ENCODE measurements around the gene NOX5. TPM values are rescaled to one million over a fixed set of nuclear protein-coding genes. Genes with fewer than 3 reads are reported as not detected.

NOX5 gene
- total RNA-seq, 1 donor from 2014 or later = not detected

DNA sequence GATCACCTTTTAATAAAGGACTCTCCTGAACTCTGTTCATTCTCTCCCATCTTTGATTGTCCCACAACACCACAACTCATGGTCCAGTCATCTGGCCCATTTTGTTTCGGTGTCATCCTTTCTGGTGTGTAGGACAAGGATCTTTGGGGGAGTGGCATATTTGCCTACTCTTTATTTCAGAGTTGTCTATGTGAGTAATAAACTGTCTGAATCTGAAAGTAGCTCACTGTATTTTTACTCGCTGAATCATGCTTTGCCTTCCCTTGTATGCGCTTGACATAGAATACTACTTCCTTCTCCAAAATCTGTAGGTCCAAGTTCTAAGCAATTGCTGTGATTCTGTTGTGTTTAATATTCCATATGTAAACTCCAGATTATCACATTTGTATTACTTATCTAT lies 29.9 kb upstream of the NOX5 start:
- Mint-ChIP-seq H3K27ac (no peak overlapping the region), H3K4me3 (ENCODE audit: low read depth) (no peak overlapping the region), H3K4me1 (ENCODE audit: low read depth) (no peaks in the 10 kb centered on the region), H3K9me3 (no peaks in the 10 kb centered on the region), H3K27me3 (ENCODE audit: low read depth) (peaks cover 1% of the 10 kb centered on the region), H3K36me3 (ENCODE audit: low read depth) (no peaks in the 10 kb centered on the region)
- intact Hi-C loops (cut with micrococcal nuclease) = no loop called here
- no peak for DNase-seq (ENCODE audit: low spot score)

DNA sequence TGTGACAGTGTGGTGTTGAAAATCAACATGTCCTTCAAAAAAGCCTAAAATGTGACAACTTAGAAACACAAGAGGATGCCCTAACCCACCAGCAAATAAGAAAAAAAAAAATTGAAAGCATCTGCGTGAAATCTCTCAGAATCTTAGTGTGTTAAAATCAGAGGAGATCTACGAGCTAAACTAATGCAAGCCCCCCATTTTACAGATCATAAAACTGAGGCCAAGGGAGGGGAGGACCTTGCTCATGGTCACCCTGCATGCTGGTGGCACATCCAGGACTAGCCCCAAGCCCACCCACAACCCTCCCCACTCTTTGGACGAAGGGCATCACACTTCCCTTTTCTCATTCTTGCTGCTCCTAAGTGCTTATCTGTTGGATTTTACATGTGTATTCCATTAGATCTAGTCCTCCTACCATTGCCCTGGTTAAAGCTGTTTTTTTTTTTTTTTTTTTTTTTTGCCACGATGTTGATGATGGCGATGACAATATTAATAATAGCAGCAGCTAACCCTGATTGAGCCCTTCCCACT lies 29.1 kb upstream of the NOX5 start:
- no peaks in the 10 kb centered on the region for H3K4me1 Mint-ChIP-seq (ENCODE audit: low read depth)
- H3K36me3 Mint-ChIP-seq (ENCODE audit: low read depth) = no peaks in the 10 kb centered on the region
- intact Hi-C loops (cut with micrococcal nuclease) = no loop called here
- DNase-seq (ENCODE audit: low spot score) = no peak
- no peaks in the 10 kb centered on the region for H3K9me3 Mint-ChIP-seq
- peaks cover 1% of the 10 kb centered on the region for H3K27me3 Mint-ChIP-seq (ENCODE audit: low read depth)
- no peak overlapping the region for H3K27ac Mint-ChIP-seq
- no peak overlapping the region for H3K4me3 Mint-ChIP-seq (ENCODE audit: low read depth)

DNA sequence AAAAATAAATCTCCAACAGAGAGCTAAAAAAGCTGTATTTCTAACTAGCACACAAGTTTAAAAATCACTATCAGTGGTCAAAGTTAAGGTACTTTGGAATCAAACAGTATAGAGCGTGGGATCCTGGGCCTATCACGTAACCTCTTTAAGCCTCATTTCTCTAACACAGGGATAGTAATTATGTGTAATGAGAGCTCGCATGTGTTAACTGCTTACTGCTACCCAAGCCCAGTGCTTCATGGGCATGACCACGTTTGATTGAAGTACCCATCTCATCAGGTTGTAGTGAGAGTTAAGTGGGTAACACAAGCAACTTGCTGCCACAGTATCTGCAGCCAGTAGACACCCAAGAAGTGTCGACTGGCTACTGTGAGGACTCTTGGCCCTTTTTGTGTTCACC lies 28.2 kb upstream of the NOX5 start:
- Mint-ChIP-seq H3K27me3 (ENCODE audit: low read depth) (peaks cover 3% of the 10 kb centered on the region), H3K36me3 (ENCODE audit: low read depth) (no peaks in the 10 kb centered on the region)

DNA sequence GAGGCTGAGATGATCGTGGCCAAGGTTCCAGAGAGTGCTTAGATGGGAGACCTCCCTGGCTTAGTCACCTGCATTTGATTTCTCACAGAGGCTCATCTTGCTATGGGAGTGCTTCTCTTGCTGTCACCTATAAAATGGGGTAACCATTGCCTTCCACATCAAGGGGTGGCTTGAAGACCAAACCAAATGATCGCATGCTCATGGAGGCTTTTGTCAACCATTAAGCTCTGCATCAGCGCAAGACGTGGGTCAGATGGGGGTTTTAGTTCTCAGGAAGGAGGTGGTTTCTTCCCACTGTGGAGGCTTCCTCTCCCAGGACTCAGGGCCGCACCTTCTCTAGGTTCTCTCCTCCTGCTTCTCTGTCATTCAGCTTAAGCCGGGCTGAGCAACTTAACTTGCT lies 27.4 kb upstream of the NOX5 start:
- no peaks in the 10 kb centered on the region for H3K4me1 Mint-ChIP-seq (ENCODE audit: low read depth)
- no peak overlapping the region for H3K27ac Mint-ChIP-seq
- peaks cover 3% of the 10 kb centered on the region for H3K27me3 Mint-ChIP-seq (ENCODE audit: low read depth)
- no peak overlapping the region for H3K4me3 Mint-ChIP-seq (ENCODE audit: low read depth)
- no peaks in the 10 kb centered on the region for H3K9me3 Mint-ChIP-seq
- H3K36me3 Mint-ChIP-seq (ENCODE audit: low read depth) = no peaks in the 10 kb centered on the region
- no peak for DNase-seq (ENCODE audit: low spot score)
- intact Hi-C loops (cut with micrococcal nuclease) = no loop called here

More for the DNA sequence above, 28.2 kb upstream of the NOX5 start:
- H3K4me3 Mint-ChIP-seq (ENCODE audit: low read depth) = no peak overlapping the region
- no peaks in the 10 kb centered on the region for H3K9me3 Mint-ChIP-seq
- no peaks in the 10 kb centered on the region for H3K4me1 Mint-ChIP-seq (ENCODE audit: low read depth)
- intact Hi-C loops (cut with micrococcal nuclease) = no loop called here
- no peak overlapping the region for H3K27ac Mint-ChIP-seq
- no peak for DNase-seq (ENCODE audit: low spot score)

DNA sequence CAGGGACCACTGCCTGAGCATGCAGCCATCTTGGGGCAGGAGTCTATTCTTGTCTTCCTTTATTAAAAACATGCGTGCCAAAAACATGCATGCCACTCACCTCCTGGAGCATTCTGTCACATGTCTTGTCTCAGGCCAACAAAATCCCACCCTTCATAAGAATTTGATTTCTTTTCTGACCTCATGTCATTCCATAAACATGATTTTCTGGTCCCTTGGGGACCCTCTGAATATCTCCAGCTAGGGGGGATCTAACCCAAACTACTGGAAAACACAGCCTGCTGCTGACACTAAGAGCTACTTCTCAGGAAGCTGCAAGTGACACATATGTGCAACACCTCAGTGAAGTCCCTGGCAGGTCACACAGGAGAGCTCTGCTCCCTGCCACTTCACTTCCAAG lies 26.8 kb upstream of the NOX5 start:
- no peak for DNase-seq (ENCODE audit: low spot score)
- intact Hi-C loops (cut with micrococcal nuclease) = no loop called here
- peaks cover 3% of the 10 kb centered on the region for H3K27me3 Mint-ChIP-seq (ENCODE audit: low read depth)

DNA sequence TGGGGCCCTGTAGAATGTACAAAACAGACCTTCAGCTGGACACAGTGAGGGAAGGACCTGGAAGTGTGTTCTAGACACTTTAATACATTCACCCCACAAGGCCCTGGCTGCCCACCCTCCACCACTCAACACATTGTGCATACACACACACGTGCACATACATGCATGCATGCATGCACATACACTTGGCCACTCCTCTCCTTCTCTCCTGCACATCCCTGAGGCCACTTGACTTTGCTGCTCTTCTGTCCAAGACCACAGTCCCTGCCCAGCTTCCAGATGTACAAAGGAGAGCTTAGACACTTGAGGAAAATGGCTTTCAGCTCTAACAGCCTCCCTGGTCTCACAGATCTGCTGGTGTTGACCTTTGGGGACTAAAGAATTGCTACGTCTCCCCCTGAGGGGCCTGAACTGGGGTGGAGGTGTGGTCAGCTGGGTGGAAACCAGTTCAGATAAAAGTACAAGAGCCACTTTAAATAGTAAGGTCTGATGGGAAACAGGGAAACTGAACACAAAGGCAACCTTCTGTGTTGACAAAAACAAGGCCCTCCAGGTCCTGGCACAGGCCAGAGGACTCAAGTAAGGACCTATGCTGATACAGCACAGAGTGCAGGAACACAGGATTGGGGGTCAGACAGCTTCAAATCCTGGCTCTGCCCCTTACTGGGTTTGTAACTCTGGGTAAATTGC lies 24.8 kb upstream of the NOX5 start:
- H3K4me3 Mint-ChIP-seq (ENCODE audit: low read depth) = no peak overlapping the region
- H3K9me3 Mint-ChIP-seq = no peaks in the 10 kb centered on the region
- no peaks in the 10 kb centered on the region for H3K4me1 Mint-ChIP-seq (ENCODE audit: low read depth)
- no peaks in the 10 kb centered on the region for H3K36me3 Mint-ChIP-seq (ENCODE audit: low read depth)
- DNase-seq (ENCODE audit: low spot score) = no peak
- no peak overlapping the region for H3K27ac Mint-ChIP-seq
- peaks cover 3% of the 10 kb centered on the region for H3K27me3 Mint-ChIP-seq (ENCODE audit: low read depth)
- intact Hi-C loops (cut with micrococcal nuclease) = no loop called here

More for the DNA sequence above, 26.8 kb upstream of the NOX5 start:
- H3K27ac Mint-ChIP-seq = no peak overlapping the region
- no peak overlapping the region for H3K4me3 Mint-ChIP-seq (ENCODE audit: low read depth)
- H3K4me1 Mint-ChIP-seq (ENCODE audit: low read depth) = no peaks in the 10 kb centered on the region
- no peaks in the 10 kb centered on the region for H3K36me3 Mint-ChIP-seq (ENCODE audit: low read depth)
- no peaks in the 10 kb centered on the region for H3K9me3 Mint-ChIP-seq

DNA sequence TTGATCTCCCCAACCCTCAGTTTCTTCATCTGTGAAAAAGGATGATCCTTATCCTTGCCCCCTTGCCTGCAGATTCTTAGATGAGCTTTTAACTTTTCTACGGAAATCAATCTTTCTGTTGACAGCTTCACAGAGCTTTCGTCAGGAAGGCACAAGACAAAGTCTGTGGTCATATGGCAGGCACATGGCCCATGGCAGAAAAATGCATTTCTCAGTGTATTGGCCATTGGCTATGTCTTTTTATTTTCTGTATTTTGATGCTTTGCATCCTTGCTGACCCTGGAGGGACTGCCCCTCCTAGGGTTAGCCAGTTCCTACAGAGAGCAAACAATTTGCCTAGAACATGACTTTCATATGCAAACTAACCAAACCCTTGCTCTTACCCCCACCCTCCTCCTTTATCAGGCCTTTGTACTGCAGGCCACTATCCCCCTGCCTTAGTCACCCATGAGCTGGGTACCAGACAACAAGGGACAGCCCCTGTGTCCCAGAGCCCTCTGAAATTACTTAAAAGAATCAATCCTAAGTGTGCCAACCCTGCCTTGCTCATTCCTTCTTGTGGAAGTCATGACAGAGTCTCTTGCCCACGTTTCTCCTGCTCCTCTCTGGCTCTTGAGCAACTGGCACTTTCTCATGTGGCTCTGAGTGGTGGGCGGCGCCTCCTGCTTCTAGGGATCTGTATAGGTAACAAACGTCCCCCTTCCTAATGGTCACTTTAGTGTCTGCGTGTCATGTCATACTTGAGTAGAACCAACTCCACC lies 24.1 kb upstream of the NOX5 start:
- Mint-ChIP-seq H3K9me3 (no peaks in the 10 kb centered on the region), H3K36me3 (ENCODE audit: low read depth) (no peaks in the 10 kb centered on the region), H3K4me3 (ENCODE audit: low read depth) (no peak overlapping the region), H3K27ac (no peak overlapping the region), H3K27me3 (ENCODE audit: low read depth) (peaks cover 3% of the 10 kb centered on the region), H3K4me1 (ENCODE audit: low read depth) (no peaks in the 10 kb centered on the region)
- DNase-seq (ENCODE audit: low spot score) = no peak
- intact Hi-C loops (cut with micrococcal nuclease) = no loop called here

DNA sequence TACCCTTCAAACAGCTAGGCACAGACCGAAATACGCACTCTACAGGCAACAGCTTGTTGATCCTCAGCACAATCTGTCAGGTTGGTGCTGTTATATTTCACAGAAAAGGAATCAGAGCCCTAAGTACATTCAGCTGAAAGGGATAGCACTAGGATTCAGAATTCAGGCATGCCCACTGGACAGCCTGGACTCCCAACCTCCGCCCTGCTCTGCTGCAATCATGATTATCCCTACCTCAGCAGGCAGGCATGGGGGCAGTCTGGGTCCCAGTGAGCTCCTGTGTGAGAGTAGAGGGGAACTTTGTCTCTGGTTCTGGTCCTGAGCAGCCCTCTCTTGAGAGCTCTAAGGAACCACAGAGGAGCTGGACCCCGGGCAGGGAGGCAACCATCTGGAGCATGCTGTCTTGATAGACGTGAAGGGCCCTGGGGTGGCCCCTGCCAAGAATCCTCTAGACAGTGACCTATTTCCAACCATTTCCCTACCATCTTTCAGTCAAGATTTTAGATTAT lies 23.4 kb upstream of the NOX5 start:
- Mint-ChIP-seq H3K4me1 (ENCODE audit: low read depth) (no peaks in the 10 kb centered on the region), H3K27ac (no peak overlapping the region), H3K9me3 (no peaks in the 10 kb centered on the region), H3K27me3 (ENCODE audit: low read depth) (peaks cover 3% of the 10 kb centered on the region), H3K36me3 (ENCODE audit: low read depth) (no peaks in the 10 kb centered on the region), H3K4me3 (ENCODE audit: low read depth) (no peak overlapping the region)
- no peak for DNase-seq (ENCODE audit: low spot score)
- intact Hi-C loops (cut with micrococcal nuclease) = no loop called here

DNA sequence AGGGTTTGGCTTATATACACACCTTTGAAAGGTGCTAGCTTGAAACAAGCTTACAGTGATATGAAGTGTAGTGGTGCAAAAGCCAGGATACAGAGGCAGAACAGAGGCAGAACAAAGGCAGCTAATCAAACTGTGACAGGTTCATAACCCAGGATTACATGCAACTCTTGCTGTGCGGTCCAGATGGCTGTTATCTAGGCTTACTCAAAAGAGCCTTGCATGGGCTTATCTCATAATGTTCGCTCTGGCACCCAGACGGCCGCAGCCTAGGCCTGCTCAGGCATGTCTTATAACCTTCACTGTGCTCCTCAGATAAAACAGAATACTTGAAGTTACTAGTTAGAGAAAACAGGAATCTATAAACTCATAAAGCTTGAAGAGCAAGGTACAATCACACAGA lies 22.8 kb upstream of the NOX5 start:
- Mint-ChIP-seq H3K4me1 (ENCODE audit: low read depth) (no peaks in the 10 kb centered on the region), H3K27ac (no peak overlapping the region), H3K27me3 (ENCODE audit: low read depth) (peaks cover 3% of the 10 kb centered on the region), H3K4me3 (ENCODE audit: low read depth) (no peak overlapping the region), H3K9me3 (no peaks in the 10 kb centered on the region), H3K36me3 (ENCODE audit: low read depth) (no peaks in the 10 kb centered on the region)
- intact Hi-C loops (cut with micrococcal nuclease) = no loop called here
- no peak for DNase-seq (ENCODE audit: low spot score)

DNA sequence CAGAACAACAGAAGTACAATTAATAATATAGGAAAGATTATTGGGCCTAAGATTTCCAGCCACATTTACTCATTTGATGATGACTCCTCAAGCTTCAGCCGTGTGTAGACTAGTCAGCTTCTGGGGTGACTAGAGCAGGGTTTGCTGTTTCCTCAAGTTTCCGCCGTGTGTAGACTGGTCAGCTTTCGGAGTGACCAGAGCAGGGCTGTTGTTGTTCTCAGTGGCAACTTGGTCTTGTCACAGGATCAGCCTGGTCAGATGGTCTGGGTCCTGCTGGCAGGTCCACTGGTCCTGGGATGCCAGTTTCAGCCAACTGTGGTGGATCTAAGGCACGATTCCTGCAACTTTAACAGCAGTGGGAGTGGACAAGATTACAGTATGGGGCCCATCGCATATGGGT lies 21.8 kb upstream of the NOX5 start:
- peaks cover 3% of the 10 kb centered on the region for H3K27me3 Mint-ChIP-seq (ENCODE audit: low read depth)
- DNase-seq (ENCODE audit: low spot score) = no peak

DNA sequence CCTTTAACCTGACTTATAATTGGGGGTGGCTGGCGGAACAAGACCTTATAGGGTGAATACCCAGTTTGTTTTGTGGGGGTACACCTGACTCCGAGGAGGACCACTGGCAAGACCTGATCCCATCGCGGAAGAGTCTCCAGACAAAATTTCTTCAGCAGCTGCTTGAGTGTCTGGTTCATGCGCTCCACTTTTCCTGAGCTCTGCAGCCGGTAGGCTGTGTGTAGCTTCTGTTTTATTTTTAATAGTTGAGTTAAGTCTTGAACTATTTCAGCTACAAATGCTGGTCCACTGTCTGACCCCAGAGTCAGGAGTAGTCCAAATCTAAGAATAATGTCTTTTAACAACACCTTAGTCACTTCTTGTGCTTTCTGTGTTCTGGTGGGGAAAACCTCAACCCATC lies 21.2 kb upstream of the NOX5 start:
- Mint-ChIP-seq H3K9me3 (no peaks in the 10 kb centered on the region), H3K36me3 (ENCODE audit: low read depth) (no peaks in the 10 kb centered on the region), H3K4me3 (ENCODE audit: low read depth) (no peak overlapping the region), H3K4me1 (ENCODE audit: low read depth) (no peaks in the 10 kb centered on the region), H3K27me3 (ENCODE audit: low read depth) (peaks cover 2% of the 10 kb centered on the region), H3K27ac (no peak overlapping the region)
- intact Hi-C loops (cut with micrococcal nuclease) = no loop called here
- DNase-seq (ENCODE audit: low spot score) = no peak

More for the DNA sequence above, 21.8 kb upstream of the NOX5 start:
- Mint-ChIP-seq H3K9me3 (no peaks in the 10 kb centered on the region), H3K36me3 (ENCODE audit: low read depth) (no peaks in the 10 kb centered on the region), H3K4me1 (ENCODE audit: low read depth) (no peaks in the 10 kb centered on the region), H3K27ac (no peak overlapping the region), H3K4me3 (ENCODE audit: low read depth) (no peak overlapping the region)
- intact Hi-C loops (cut with micrococcal nuclease) = no loop called here

DNA sequence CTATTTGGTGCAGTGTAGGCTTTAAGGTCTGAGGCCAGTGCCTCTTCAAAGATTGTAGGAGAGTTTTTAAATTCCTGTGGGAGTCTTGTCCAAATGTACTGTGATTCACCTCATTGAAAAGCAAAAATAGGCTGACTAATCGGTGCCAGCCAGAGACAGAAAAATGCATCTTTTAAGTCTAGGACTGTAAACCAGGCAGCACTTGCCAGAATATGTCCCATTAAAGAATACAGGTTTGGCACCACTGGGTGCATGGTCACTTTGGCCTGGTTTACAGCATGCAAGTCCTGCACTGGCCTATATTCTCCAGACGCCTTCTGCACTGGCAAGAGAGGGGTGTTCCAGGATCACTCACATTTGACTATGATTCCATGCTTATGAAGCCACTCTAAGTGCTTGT lies 20.3 kb upstream of the NOX5 start:
- DNase-seq (ENCODE audit: low spot score) = no peak
- intact Hi-C loops (cut with micrococcal nuclease) = no loop called here
- Mint-ChIP-seq H3K27me3 (ENCODE audit: low read depth) (peaks cover 2% of the 10 kb centered on the region), H3K36me3 (ENCODE audit: low read depth) (no peaks in the 10 kb centered on the region), H3K9me3 (no peaks in the 10 kb centered on the region), H3K27ac (no peak overlapping the region), H3K4me1 (ENCODE audit: low read depth) (no peaks in the 10 kb centered on the region), H3K4me3 (ENCODE audit: low read depth) (no peak overlapping the region)
